Breast epithelium (tissue), 4 donors: ENCODE data around the gene CMTM7. TPM values are rescaled to one million over a fixed set of nuclear protein-coding genes. Genes with fewer than 3 reads are reported as not detected.

Experiments
- DNase-seq, 2 donors: peaks; one replicate each; pipeline ENCODE4 v3.0.0-alpha.2; 2019; ENCODE audit warnings: low spot score in 2 of 2
- H3K27ac ChIP-seq, 2 donors: fragments of 200-600 bp; sonication (generic) in 1 of 2; one replicate each; pipeline ENCODE4 v1.5.1; 2016 to 2019; ENCODE audit warnings: mild to moderate bottlenecking in 1 of 2
- H3K27me3 ChIP-seq, 2 donors: fragments of 200-600 bp; sonication (generic) in 1 of 2; one replicate each; pipeline versions ENCODE4 v1.5.1 to v1.6.0; 2017 to 2019; ENCODE audit warnings: control low read depth in 1 of 2, mild to moderate bottlenecking in 1 of 2
- H3K36me3 ChIP-seq: fragments of 200-600 bp; one replicate; pipeline ENCODE4 v1.5.1; 2019
- H3K4me1 ChIP-seq, 2 donors: fragments of 200-600 bp; sonication (generic); one replicate each; pipeline ENCODE4 v1.5.1; 2016 to 2019; ENCODE audit warnings: control low read depth in 1 of 2
- H3K4me3 ChIP-seq, 3 donors: fragments of 200-600 bp; sonication (generic); 1 replicate in 2 of 3; 2 replicates in 1 of 3; pipeline ENCODE4 v1.5.1; 2016 to 2019; ENCODE audit warnings: mild to moderate bottlenecking in 3 of 3, moderate library complexity in 2 of 3
- H3K9me3 ChIP-seq, 2 donors: fragments of 200-600 bp; sonication (generic) in 1 of 2; one replicate each; pipeline ENCODE4 v1.5.1; 2016 to 2019; ENCODE audit warnings: control low read depth in 1 of 2
- CTCF ChIP-seq, 3 donors: fragments of 450-650 bp; IDR thresholded peaks; one replicate each; pipeline ENCODE4 v1.5.1; 2016 to 2017; ENCODE audit warnings: antibody characterized with exemption in 3 of 3, mild to moderate bottlenecking in 3 of 3, moderate library complexity in 3 of 3
- POLR2A ChIP-seq: fragments of 450-650 bp; IDR thresholded peaks from one replicate; pipeline ENCODE4 v1.6.1; 2016; ENCODE audit warnings: antibody characterized with exemption, mild to moderate bottlenecking, moderate library complexity
- POLR2AphosphoS5 ChIP-seq, 3 donors: sonication (generic); formaldehyde crosslinking; IDR thresholded peaks; one replicate each; pipeline ENCODE4 v1.6.1; 2017; ENCODE audit warnings: antibody characterized with exemption in 3 of 3
- intact Hi-C: fragments of 100-400 bp; cut with DNase I; formaldehyde crosslinking; loops from one replicate; pipeline ENCODE4 v1.15.1; 2023; ENCODE audit warnings: low total_unique reads
- total RNA-seq, 3 donors: library from RNA; depleted of rRNA; stranded (reverse); fragments of >200 nt; gene quantifications; one replicate each; pipeline ENCODE4 v1.1.0, GENCODE V29; 2016

Gene CMTM7
- total RNA-seq, 3 donors from 2014 or later, result 16.8 to 111 (median 58.0) TPM

GRCh38 chr3:32424581-32425250 lies 33.1 kb downstream of the CMTM7 start:
- peak in 1 of 2 donors; percentile 13 for DNase-seq
- H3K4me3 ChIP-seq, result no peak overlapping the region
- no peaks in the 10 kb centered on the region for H3K27me3 ChIP-seq
- intact Hi-C loops, result no loop called here
- H3K9me3 ChIP-seq, result no peaks in the 10 kb centered on the region
- H3K27ac ChIP-seq, result peak overlapping the region; percentile 95 to 97
- H3K4me1 ChIP-seq, result peaks cover 7 to 38% of the 10 kb centered on the region in 2 donors
- H3K36me3 ChIP-seq, result no peaks in the 10 kb centered on the region
- TF ChIP-seq POLR2A (no peak), POLR2AphosphoS5 (IDR thresholded peaks at IDR 0.05) (no peak), CTCF (IDR thresholded peaks at IDR 0.05) (no peak)

GRCh38 chr3:32428092-32429068 lies 36.7 kb downstream of the CMTM7 start:
- H3K27me3 ChIP-seq, result no peaks in the 10 kb centered on the region
- no peak overlapping the region for H3K4me3 ChIP-seq
- intact Hi-C loops, result no loop called here
- H3K27ac ChIP-seq, result peak overlapping the region; percentile 76 to 79
- peaks cover 0 to 16% of the 10 kb centered on the region in 2 donors for H3K4me1 ChIP-seq
- TF ChIP-seq CTCF (IDR thresholded peaks at IDR 0.05) (no peak), POLR2A (no peak), POLR2AphosphoS5 (IDR thresholded peaks at IDR 0.05) (no peak)
- H3K36me3 ChIP-seq, result no peaks in the 10 kb centered on the region
- DNase-seq, result no peak
- no peaks in the 10 kb centered on the region for H3K9me3 ChIP-seq

DNA sequence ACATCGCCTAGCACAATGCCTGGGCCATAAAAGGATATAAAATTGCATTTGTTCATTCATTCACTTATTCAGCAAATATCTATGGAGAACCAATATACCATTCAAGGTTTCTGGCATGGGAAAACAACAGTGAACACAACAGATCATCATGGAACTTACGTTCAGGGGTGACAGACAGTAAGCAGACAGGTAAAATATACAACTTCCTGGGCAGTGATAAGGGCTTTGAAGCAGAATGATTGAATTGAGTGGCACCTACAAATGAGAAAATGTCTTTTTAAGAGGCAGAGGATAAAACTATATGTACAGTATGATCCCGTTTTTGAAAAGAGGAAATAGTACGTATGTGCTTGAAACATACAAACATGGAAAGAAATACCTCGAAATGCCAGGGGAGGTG lies 39.2 kb downstream of the CMTM7 start:
- Histone ChIP-seq H3K4me1 (no peaks in the 10 kb centered on the region), H3K27ac (peak overlapping the region; percentile 8 to 54), H3K27me3 (no peaks in the 10 kb centered on the region), H3K36me3 (no peaks in the 10 kb centered on the region), H3K9me3 (no peaks in the 10 kb centered on the region), H3K4me3 (no peak overlapping the region)
- no peak for DNase-seq
- intact Hi-C loops, result no loop called here
- TF ChIP-seq CTCF (IDR thresholded peaks at IDR 0.05) (no peak), POLR2AphosphoS5 (IDR thresholded peaks at IDR 0.05) (no peak), POLR2A (no peak)

DNA sequence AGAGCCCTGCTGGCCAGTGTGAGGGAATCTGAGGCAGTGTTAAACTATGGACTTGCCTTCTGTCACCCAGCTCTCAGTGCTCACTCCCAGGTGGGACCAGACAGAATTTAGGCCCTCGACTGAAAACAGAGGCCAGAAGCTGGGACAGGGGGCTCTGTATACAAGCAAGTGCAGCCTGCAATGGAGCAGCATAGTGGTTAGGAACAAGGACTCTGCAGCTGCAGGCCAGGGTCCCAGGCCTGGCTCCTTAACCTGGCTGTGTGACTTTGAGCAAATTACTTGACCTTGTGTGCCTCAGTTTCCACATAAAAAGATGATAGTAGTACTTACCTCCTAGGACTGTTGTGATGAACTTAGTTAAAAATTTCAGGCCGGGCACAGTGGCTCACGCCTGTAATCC lies 39.8 kb downstream of the CMTM7 start:
- H3K27me3 ChIP-seq, result no peaks in the 10 kb centered on the region
- H3K27ac ChIP-seq, result peak overlapping the region; percentile 54 to 62
- TF ChIP-seq POLR2AphosphoS5 (IDR thresholded peaks at IDR 0.05) (no peak), POLR2A (no peak), CTCF (IDR thresholded peaks at IDR 0.05) (no peak)
- H3K4me3 ChIP-seq, result no peak overlapping the region
- no peaks in the 10 kb centered on the region for H3K9me3 ChIP-seq
- H3K4me1 ChIP-seq, result no peaks in the 10 kb centered on the region
- DNase-seq, result peak in 1 of 2 donors; percentile 12
- no peaks in the 10 kb centered on the region for H3K36me3 ChIP-seq
- intact Hi-C loops, result no loop called here
